ENCODE measurements around the gene ENTHD1. TPM values are rescaled to one million over a fixed set of nuclear protein-coding genes. Genes with fewer than 3 reads are reported as not detected.

ENTHD1 gene
- total and polyA plus RNA-seq, 2 of the 8 experiments (the other 6 are each of a cell fraction or from before 2014, with no cell fraction given), result not detected

DNA sequence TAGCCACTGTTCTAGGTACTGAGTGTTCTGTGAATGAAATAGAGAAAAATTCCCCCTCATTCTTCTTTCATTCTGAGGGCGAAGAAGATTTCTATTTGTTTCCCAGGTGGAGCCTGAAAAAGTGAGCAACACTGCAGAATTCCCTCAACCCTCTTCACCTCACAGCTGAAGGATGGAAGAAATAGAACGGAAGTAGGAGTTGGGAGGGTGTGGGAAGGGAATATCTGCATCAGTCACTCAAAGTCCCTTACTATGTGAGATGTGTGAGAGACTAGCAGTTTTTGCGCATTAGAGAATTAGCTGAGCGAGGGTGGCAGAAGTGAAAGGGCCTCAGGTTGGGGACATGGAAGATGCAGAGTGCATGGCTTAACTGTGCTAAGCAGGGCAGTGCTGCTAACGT lies 88.4 kb downstream of the ENTHD1 start (continued):
- TF ChIP-seq, protein P1, sequence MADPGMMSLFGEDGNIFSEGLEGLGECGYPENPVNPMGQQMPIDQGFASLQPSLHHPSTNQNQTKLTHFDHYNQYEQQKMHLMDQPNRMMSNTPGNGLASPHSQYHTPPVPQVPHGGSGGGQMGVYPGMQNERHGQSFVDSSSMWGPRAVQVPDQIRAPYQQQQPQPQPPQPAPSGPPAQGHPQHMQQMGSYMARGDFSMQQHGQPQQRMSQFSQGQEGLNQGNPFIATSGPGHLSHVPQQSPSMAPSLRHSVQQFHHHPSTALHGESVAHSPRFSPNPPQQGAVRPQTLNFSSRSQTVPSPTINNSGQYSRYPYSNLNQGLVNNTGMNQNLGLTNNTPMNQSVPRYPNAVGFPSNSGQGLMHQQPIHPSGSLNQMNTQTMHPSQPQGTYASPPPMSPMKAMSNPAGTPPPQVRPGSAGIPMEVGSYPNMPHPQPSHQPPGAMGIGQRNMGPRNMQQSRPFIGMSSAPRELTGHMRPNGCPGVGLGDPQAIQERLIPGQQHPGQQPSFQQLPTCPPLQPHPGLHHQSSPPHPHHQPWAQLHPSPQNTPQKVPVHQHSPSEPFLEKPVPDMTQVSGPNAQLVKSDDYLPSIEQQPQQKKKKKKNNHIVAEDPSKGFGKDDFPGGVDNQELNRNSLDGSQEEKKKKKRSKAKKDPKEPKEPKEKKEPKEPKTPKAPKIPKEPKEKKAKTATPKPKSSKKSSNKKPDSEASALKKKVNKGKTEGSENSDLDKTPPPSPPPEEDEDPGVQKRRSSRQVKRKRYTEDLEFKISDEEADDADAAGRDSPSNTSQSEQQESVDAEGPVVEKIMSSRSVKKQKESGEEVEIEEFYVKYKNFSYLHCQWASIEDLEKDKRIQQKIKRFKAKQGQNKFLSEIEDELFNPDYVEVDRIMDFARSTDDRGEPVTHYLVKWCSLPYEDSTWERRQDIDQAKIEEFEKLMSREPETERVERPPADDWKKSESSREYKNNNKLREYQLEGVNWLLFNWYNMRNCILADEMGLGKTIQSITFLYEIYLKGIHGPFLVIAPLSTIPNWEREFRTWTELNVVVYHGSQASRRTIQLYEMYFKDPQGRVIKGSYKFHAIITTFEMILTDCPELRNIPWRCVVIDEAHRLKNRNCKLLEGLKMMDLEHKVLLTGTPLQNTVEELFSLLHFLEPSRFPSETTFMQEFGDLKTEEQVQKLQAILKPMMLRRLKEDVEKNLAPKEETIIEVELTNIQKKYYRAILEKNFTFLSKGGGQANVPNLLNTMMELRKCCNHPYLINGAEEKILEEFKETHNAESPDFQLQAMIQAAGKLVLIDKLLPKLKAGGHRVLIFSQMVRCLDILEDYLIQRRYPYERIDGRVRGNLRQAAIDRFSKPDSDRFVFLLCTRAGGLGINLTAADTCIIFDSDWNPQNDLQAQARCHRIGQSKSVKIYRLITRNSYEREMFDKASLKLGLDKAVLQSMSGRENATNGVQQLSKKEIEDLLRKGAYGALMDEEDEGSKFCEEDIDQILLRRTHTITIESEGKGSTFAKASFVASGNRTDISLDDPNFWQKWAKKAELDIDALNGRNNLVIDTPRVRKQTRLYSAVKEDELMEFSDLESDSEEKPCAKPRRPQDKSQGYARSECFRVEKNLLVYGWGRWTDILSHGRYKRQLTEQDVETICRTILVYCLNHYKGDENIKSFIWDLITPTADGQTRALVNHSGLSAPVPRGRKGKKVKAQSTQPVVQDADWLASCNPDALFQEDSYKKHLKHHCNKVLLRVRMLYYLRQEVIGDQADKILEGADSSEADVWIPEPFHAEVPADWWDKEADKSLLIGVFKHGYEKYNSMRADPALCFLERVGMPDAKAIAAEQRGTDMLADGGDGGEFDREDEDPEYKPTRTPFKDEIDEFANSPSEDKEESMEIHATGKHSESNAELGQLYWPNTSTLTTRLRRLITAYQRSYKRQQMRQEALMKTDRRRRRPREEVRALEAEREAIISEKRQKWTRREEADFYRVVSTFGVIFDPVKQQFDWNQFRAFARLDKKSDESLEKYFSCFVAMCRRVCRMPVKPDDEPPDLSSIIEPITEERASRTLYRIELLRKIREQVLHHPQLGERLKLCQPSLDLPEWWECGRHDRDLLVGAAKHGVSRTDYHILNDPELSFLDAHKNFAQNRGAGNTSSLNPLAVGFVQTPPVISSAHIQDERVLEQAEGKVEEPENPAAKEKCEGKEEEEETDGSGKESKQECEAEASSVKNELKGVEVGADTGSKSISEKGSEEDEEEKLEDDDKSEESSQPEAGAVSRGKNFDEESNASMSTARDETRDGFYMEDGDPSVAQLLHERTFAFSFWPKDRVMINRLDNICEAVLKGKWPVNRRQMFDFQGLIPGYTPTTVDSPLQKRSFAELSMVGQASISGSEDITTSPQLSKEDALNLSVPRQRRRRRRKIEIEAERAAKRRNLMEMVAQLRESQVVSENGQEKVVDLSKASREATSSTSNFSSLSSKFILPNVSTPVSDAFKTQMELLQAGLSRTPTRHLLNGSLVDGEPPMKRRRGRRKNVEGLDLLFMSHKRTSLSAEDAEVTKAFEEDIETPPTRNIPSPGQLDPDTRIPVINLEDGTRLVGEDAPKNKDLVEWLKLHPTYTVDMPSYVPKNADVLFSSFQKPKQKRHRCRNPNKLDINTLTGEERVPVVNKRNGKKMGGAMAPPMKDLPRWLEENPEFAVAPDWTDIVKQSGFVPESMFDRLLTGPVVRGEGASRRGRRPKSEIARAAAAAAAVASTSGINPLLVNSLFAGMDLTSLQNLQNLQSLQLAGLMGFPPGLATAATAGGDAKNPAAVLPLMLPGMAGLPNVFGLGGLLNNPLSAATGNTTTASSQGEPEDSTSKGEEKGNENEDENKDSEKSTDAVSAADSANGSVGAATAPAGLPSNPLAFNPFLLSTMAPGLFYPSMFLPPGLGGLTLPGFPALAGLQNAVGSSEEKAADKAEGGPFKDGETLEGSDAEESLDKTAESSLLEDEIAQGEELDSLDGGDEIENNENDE (IDR thresholded peaks at IDR 0.05; ENCODE audit: insufficient replicate concordance, low read length), result no peak
- TF ChIP-seq GABPA (IDR thresholded peaks at IDR 0.05; ENCODE audit: borderline replicate concordance, insufficient read depth, low read length), result no peak

Measured in H1 (cell line).